Astrocyte (in vitro differentiated cells and primary cell): ENCODE data around the gene TRPC4AP. TPM values are rescaled to one million over a fixed set of nuclear protein-coding genes. Genes with fewer than 3 reads are reported as not detected.

ENCODE experiments used
- DNase-seq: peaks from one replicate; pipeline ENCODE4 v3.0.0-alpha.2; 2010; ENCODE audit warnings: low read depth
- FAIRE-seq: peaks from 2 replicates; lab custom pipeline; 2011; peaks lifted over from hg19 to GRCh38; lab: Jason Lieb, UNC
- H2AFZ ChIP-seq: 2 replicates; pipeline ENCODE4 v1.6.0; 2012; ENCODE audit warnings: low read depth, low read length, inconsistent platforms
- H3K27ac ChIP-seq: 2 replicates; pipeline ENCODE4 v1.5.1; 2011; ENCODE audit warnings: low read depth, low read length, inconsistent platforms
- H3K27me3 ChIP-seq: 2 replicates; pipeline ENCODE4 v1.6.0; 2011; ENCODE audit warnings: low read length, inconsistent platforms; ENCODE audit not compliant: insufficient read depth
- H3K36me3 ChIP-seq: 2 replicates; pipeline ENCODE4 v1.5.1; 2011; ENCODE audit warnings: low read length, inconsistent platforms; ENCODE audit not compliant: insufficient read depth
- H3K4me1 ChIP-seq: 2 replicates; pipeline ENCODE4 v1.5.1; 2011; ENCODE audit warnings: low read length, inconsistent platforms; ENCODE audit not compliant: insufficient read depth
- H3K4me2 ChIP-seq: 2 replicates; pipeline ENCODE4 v1.6.0; 2012; ENCODE audit warnings: low read length, inconsistent platforms
- H3K4me3 ChIP-seq: 2 replicates; pipeline ENCODE4 v1.5.1; 2011; ENCODE audit warnings: low read depth, mild to moderate bottlenecking, low read length, inconsistent platforms; ENCODE audit not compliant: insufficient read depth
- H3K79me2 ChIP-seq: 2 replicates; pipeline ENCODE4 v1.6.0; 2012; ENCODE audit warnings: mild to moderate bottlenecking, low read length, inconsistent platforms; ENCODE audit not compliant: insufficient read depth
- H3K9ac ChIP-seq: 2 replicates; pipeline ENCODE4 v1.6.0; 2012; ENCODE audit warnings: mild to moderate bottlenecking, low read length, inconsistent platforms
- H3K9me3 ChIP-seq: 2 replicates; pipeline ENCODE4 v1.5.1; 2012; ENCODE audit warnings: low read depth, mild to moderate bottlenecking, low read length, inconsistent platforms; ENCODE audit not compliant: insufficient read depth
- H4K20me1 ChIP-seq: 2 replicates; pipeline ENCODE4 v1.6.0; 2012; ENCODE audit warnings: low read length, inconsistent platforms; ENCODE audit not compliant: insufficient read depth
- H3K27ac Mint-ChIP-seq: one replicate; pipeline ENCODE4 v1.8.0; 2021; ENCODE audit warnings: mild to moderate bottlenecking, mixed read lengths; ENCODE audit not compliant: unreplicated experiment
- H3K27me3 Mint-ChIP-seq: one replicate; pipeline ENCODE4 v1.8.0; 2021; ENCODE audit warnings: low read depth, mixed read lengths; ENCODE audit not compliant: unreplicated experiment
- H3K36me3 Mint-ChIP-seq: one replicate; pipeline ENCODE4 v1.8.0; 2021; ENCODE audit warnings: low read depth, mixed read lengths; ENCODE audit not compliant: unreplicated experiment
- H3K4me1 Mint-ChIP-seq: one replicate; pipeline ENCODE4 v1.8.0; 2021; ENCODE audit warnings: low read depth, mixed read lengths; ENCODE audit not compliant: unreplicated experiment
- H3K4me3 Mint-ChIP-seq: one replicate; pipeline ENCODE4 v1.8.0; 2021; ENCODE audit warnings: mild to moderate bottlenecking, moderate library complexity, mixed read lengths; ENCODE audit not compliant: unreplicated experiment
- H3K9me3 Mint-ChIP-seq: one replicate; pipeline ENCODE4 v1.8.0; 2021; ENCODE audit warnings: mild to moderate bottlenecking, mixed read lengths; ENCODE audit not compliant: unreplicated experiment
- CTCF ChIP-seq: IDR thresholded peaks from 2 replicates; pipeline ENCODE4 v1.5.1; 2011; ENCODE audit warnings: low read depth, mild to moderate bottlenecking, inconsistent platforms, low read length, moderate library complexity; ENCODE audit not compliant: insufficient read depth
- EZH2 ChIP-seq: IDR thresholded peaks from 2 replicates; pipeline ENCODE4 v1.6.1; 2012; ENCODE audit warnings: mild to moderate bottlenecking, low read length, inconsistent platforms; ENCODE audit not compliant: insufficient read depth
- total RNA-seq: library from RNA; stranded (reverse); gene quantifications from 2 replicates; pipeline ENCODE4 v1.2.1, GENCODE V29; 2021

Gene TRPC4AP
- total RNA-seq, 1 donor from 2014 or later: 92.6 TPM

GRCh38 chr20:35049776-35050352 is 42.7 kb downstream of the TRPC4AP start:
- Mint-ChIP-seq H3K4me3 (no peak overlapping the region), H3K4me1 (peaks cover 23% of the 10 kb centered on the region), H3K9me3 (no peaks in the 10 kb centered on the region), H3K36me3 (peaks cover 25% of the 10 kb centered on the region), H3K27ac (peak overlapping the region; percentile 86), H3K27me3 (no peaks in the 10 kb centered on the region)
- Histone ChIP-seq H3K79me2 (peaks cover 41% of the 10 kb centered on the region), H3K4me1 (peaks cover 4% of the 10 kb centered on the region), H2AFZ (no peak overlapping the region), H3K27ac (no peak overlapping the region), H3K4me2 (no peak overlapping the region), H3K9ac (no peak overlapping the region), H3K36me3 (peaks cover 42% of the 10 kb centered on the region), H3K4me3 (no peak overlapping the region), H4K20me1 (peaks cover 52% of the 10 kb centered on the region), H3K9me3 (no peaks in the 10 kb centered on the region), H3K27me3 (no peaks in the 10 kb centered on the region)
- no peak for FAIRE-seq
- DNase-seq: peak; percentile 32
- TF ChIP-seq CTCF: no peak
- TF ChIP-seq EZH2: no peak

- no peak overlapping the region for H2AFZ ChIP-seq
- Mint-ChIP-seq H3K27me3 (no peaks in the 10 kb centered on the region), H3K27ac (peak overlapping the region; percentile 58), H3K36me3 (peaks cover 21% of the 10 kb centered on the region), H3K4me3 (no peak overlapping the region), H3K9me3 (no peaks in the 10 kb centered on the region), H3K4me1 (peaks cover 17% of the 10 kb centered on the region)
- H3K4me1 ChIP-seq: peaks cover 4% of the 10 kb centered on the region
- DNase-seq (no peak), FAIRE-seq (no peak)
- TF ChIP-seq EZH2 (no peak), CTCF (no peak)
- H3K9ac ChIP-seq: no peak overlapping the region
- H3K27me3 ChIP-seq: no peaks in the 10 kb centered on the region
- H4K20me1 ChIP-seq: peaks cover 48% of the 10 kb centered on the region
- H3K4me2 ChIP-seq: no peak overlapping the region
- H3K36me3 ChIP-seq: peaks cover 38% of the 10 kb centered on the region
- H3K27ac ChIP-seq: no peak overlapping the region
- H3K9me3 ChIP-seq: no peaks in the 10 kb centered on the region
- peaks cover 35% of the 10 kb centered on the region for H3K79me2 ChIP-seq
- no peak overlapping the region for H3K4me3 ChIP-seq
Measured at GRCh38 chr20:35048739-35049138, 43.9 kb downstream of the TRPC4AP start.

GRCh38 chr20:35042268-35042667 is 50.3 kb downstream of the TRPC4AP start:
- peaks cover 33% of the 10 kb centered on the region for H3K36me3 ChIP-seq
- H3K9me3 ChIP-seq: no peaks in the 10 kb centered on the region

More at GRCh38 chr20:35042268-35042667, 50.3 kb downstream of the TRPC4AP start:
- Mint-ChIP-seq H3K27ac (no peak overlapping the region), H3K4me1 (peaks cover 6% of the 10 kb centered on the region), H3K36me3 (peaks cover 9% of the 10 kb centered on the region), H3K4me3 (no peak overlapping the region), H3K9me3 (no peaks in the 10 kb centered on the region), H3K27me3 (no peaks in the 10 kb centered on the region)
- Histone ChIP-seq H3K4me2 (no peak overlapping the region), H3K9ac (no peak overlapping the region), H2AFZ (no peak overlapping the region), H3K4me3 (no peak overlapping the region), H3K27ac (no peak overlapping the region), H3K27me3 (no peaks in the 10 kb centered on the region), H3K4me1 (no peaks in the 10 kb centered on the region), H4K20me1 (peaks cover 45% of the 10 kb centered on the region), H3K79me2 (peaks cover 14% of the 10 kb centered on the region)
- FAIRE-seq (no peak), DNase-seq (no peak)
- TF ChIP-seq CTCF (no peak), EZH2 (no peak)
